ENCODE measurements around the gene GMDS. TPM values are rescaled to one million over a fixed set of nuclear protein-coding genes. Genes with fewer than 3 reads are reported as not detected.

The GMDS gene
- total and polyA plus RNA-seq, 2 donors (not counting 1 experiment from before 2014, with no cell fraction given), result 11.5 to 16.4 TPM

DNA sequence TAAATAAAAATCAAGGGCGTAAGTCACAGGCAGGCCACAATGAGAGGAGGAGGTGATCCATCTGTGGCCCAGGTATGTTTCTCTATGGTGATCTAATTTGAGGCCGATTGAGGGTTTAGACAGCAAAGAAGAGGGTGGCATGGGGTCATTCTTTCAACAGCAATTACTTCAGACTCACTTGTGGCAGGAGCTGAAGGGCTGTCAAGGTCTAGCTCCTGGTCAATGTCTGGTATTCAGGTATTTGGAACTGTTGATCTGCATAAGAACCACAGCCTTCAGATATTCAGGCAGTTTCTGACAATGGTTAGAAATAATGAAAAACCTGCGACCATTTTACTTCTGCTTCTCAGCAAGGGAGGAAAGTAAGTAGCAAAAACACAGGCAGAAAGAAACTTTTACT, 376.1 kb downstream of the GMDS start:
- no peaks in the 10 kb centered on the region for H3K27me3 ChIP-seq (replicated peaks in 1 of 4; ENCODE audit: control extremely low read depth in 1 of 4, control insufficient read depth in 3 of 4, insufficient read depth in 4 of 4, low read length in 3 of 4)
- Mint-ChIP-seq H3K4me3 (peak overlapping the region; percentile 53), H3K27me3 (no peaks in the 10 kb centered on the region), H3K4me1 (peaks cover 20% of the 10 kb centered on the region), H3K27ac (peak overlapping the region; percentile 57), H3K9me3 (ENCODE audit: insufficient read depth) (no peaks in the 10 kb centered on the region)
- no peaks in the 10 kb centered on the region for H3K79me2 ChIP-seq (ENCODE audit: control insufficient read depth, insufficient read depth, low read length)
- intact Hi-C loops (cut with micrococcal nuclease), result no loop called here
- no peaks in the 10 kb centered on the region for H4K20me1 ChIP-seq (ENCODE audit: control insufficient read depth, insufficient read depth, low read length, poor library complexity, severe bottlenecking)
- peak overlapping the region in 1 of 5 experiments; percentile 4 for H3K4me3 ChIP-seq (ENCODE audit: control extremely low read depth in 1 of 5, extremely low read depth in 1 of 5, insufficient read depth in 1 of 5, low read depth in 2 of 5, low read length in 4 of 5)
- H3K27ac ChIP-seq (ENCODE audit: low read length in 2 of 2), result no peak overlapping the region
- H3K36me3 ChIP-seq (replicated peaks in 1 of 2; ENCODE audit: control extremely low read depth in 1 of 2, control insufficient read depth in 1 of 2, extremely low read depth in 1 of 2, insufficient read depth in 2 of 2, low read length in 1 of 2), result no peaks in the 10 kb centered on the region
- no peak for TF ChIP-seq EZH2 (IDR thresholded peaks at IDR 0.05; ENCODE audit: borderline replicate concordance, insufficient read depth, low read depth, low read length, poor library complexity, severe bottlenecking)
- TF ChIP-seq, protein P1, sequence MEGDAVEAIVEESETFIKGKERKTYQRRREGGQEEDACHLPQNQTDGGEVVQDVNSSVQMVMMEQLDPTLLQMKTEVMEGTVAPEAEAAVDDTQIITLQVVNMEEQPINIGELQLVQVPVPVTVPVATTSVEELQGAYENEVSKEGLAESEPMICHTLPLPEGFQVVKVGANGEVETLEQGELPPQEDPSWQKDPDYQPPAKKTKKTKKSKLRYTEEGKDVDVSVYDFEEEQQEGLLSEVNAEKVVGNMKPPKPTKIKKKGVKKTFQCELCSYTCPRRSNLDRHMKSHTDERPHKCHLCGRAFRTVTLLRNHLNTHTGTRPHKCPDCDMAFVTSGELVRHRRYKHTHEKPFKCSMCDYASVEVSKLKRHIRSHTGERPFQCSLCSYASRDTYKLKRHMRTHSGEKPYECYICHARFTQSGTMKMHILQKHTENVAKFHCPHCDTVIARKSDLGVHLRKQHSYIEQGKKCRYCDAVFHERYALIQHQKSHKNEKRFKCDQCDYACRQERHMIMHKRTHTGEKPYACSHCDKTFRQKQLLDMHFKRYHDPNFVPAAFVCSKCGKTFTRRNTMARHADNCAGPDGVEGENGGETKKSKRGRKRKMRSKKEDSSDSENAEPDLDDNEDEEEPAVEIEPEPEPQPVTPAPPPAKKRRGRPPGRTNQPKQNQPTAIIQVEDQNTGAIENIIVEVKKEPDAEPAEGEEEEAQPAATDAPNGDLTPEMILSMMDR (IDR thresholded peaks at IDR 0.05), result no peak
- no peaks in the 10 kb centered on the region for H3K9me3 ChIP-seq (ENCODE audit: control extremely low read depth in 1 of 3, control insufficient read depth in 2 of 3, insufficient read depth in 1 of 3, low read length in 2 of 3)
- H3K9ac ChIP-seq (ENCODE audit: low read length), result peak overlapping the region; percentile 15
- H3K4me2 ChIP-seq (replicated peaks; ENCODE audit: low read depth, low read length, poor library complexity, severe bottlenecking), result peak overlapping the region; percentile 61
- WGBS (ENCODE audit: insufficient coverage), result 83% methylated on average over 2 of the region's 3 CpGs
- DNase-seq (no peak), ATAC-seq (ENCODE audit: low read depth) (no peak)
- H2AFZ ChIP-seq (ENCODE audit: insufficient read depth, low read depth, low read length, poor library complexity, severe bottlenecking), result peak overlapping the region; percentile 55
- ChIA-PET POLR2A (no interaction called here), CTCF (interaction anchor here (1.0 kb wide), 1 partner anchor 13 kb away, joined by 3 read pairs; no protein-coding TSS in a partner anchor)
- peaks cover 12 to 22% of the 10 kb centered on the region in 2 donors for H3K4me1 ChIP-seq (ENCODE audit: control insufficient read depth in 2 of 2, insufficient read depth in 2 of 2, low read length in 2 of 2)

GRCh38 chr6:1868561-1869261, 376.7 kb downstream of the GMDS start:
- peaks cover 20% of the 10 kb centered on the region for H3K4me1 Mint-ChIP-seq
- Histone ChIP-seq H3K4me2 (replicated peaks; ENCODE audit: low read depth, low read length, poor library complexity, severe bottlenecking) (peak overlapping the region; percentile 61), H3K36me3 (replicated peaks in 1 of 2; ENCODE audit: control extremely low read depth in 1 of 2, control insufficient read depth in 1 of 2, extremely low read depth in 1 of 2, insufficient read depth in 2 of 2, low read length in 1 of 2) (no peaks in the 10 kb centered on the region), H3K9me3 (ENCODE audit: control extremely low read depth in 1 of 3, control insufficient read depth in 2 of 3, insufficient read depth in 1 of 3, low read length in 2 of 3) (no peaks in the 10 kb centered on the region), H3K27me3 (replicated peaks in 1 of 4; ENCODE audit: control extremely low read depth in 1 of 4, control insufficient read depth in 3 of 4, insufficient read depth in 4 of 4, low read length in 3 of 4) (no peaks in the 10 kb centered on the region), H4K20me1 (ENCODE audit: control insufficient read depth, insufficient read depth, low read length, poor library complexity, severe bottlenecking) (no peaks in the 10 kb centered on the region), H2AFZ (ENCODE audit: insufficient read depth, low read depth, low read length, poor library complexity, severe bottlenecking) (peak overlapping the region; percentile 55), H3K4me3 (ENCODE audit: control extremely low read depth in 1 of 5, extremely low read depth in 1 of 5, insufficient read depth in 1 of 5, low read depth in 2 of 5, low read length in 4 of 5) (peak overlapping the region in 1 of 5 experiments; percentile 4), H3K27ac (ENCODE audit: low read length in 2 of 2) (no peak overlapping the region), H3K4me1 (ENCODE audit: control insufficient read depth in 2 of 2, insufficient read depth in 2 of 2, low read length in 2 of 2) (peaks cover 12 to 22% of the 10 kb centered on the region in 2 donors), H3K79me2 (ENCODE audit: control insufficient read depth, insufficient read depth, low read length) (no peaks in the 10 kb centered on the region), H3K9ac (ENCODE audit: low read length) (peak overlapping the region; percentile 15)
- TF ChIP-seq, protein P1 (IDR thresholded peaks at IDR 0.05), result no peak
- TF ChIP-seq EZH2 (IDR thresholded peaks at IDR 0.05; ENCODE audit: borderline replicate concordance, insufficient read depth, low read depth, low read length, poor library complexity, severe bottlenecking), result no peak
- DNase-seq (peak; percentile 77), ATAC-seq (ENCODE audit: low read depth) (peak; percentile 95)
- no peaks in the 10 kb centered on the region for H3K9me3 Mint-ChIP-seq (ENCODE audit: insufficient read depth)
- H3K27ac Mint-ChIP-seq, result peak overlapping the region; percentile 57
- 30% methylated on average over 2 of the region's 4 CpGs for WGBS (ENCODE audit: insufficient coverage)
- ChIA-PET CTCF (interaction anchor here (1.0 kb wide), 1 partner anchor 12 kb away, joined by 3 read pairs; no protein-coding TSS in a partner anchor), POLR2A (no interaction called here)
- no peaks in the 10 kb centered on the region for H3K27me3 Mint-ChIP-seq
- intact Hi-C loops (cut with micrococcal nuclease), result no loop called here
- peak overlapping the region; percentile 53 for H3K4me3 Mint-ChIP-seq
